GM12878 (cell line): ENCODE results near the gene TNRC6C. TPM values are rescaled to one million over a fixed set of nuclear protein-coding genes. Genes with fewer than 3 reads are reported as not detected.

Experiments used
- ETV6 ChIP-seq, 2 experiments: fragments of 450-650 bp in 1 of 2; IDR thresholded peaks in 1 of 2; conservative IDR thresholded peaks in 1 of 2; 2 replicates each; pipeline ENCODE4 v1.6.1; 2014; ENCODE audit warnings: antibody characterized with exemption in 1 of 2, borderline replicate concordance in 1 of 2, low read depth in 1 of 2, mild to moderate bottlenecking in 1 of 2, moderate library complexity in 1 of 2
- IKZF1 ChIP-seq: fragments of 450-650 bp; conservative IDR thresholded peaks from 2 replicates; pipeline ENCODE4 v1.6.1; 2017; ENCODE audit warnings: antibody characterized with exemption, mild to moderate bottlenecking
- KLF5 ChIP-seq: fragments of 450-650 bp; IDR thresholded peaks from 2 replicates; pipeline ENCODE4 v1.6.1; 2014; ENCODE audit warnings: mild to moderate bottlenecking; ENCODE audit not compliant: partially characterized antibody
- NBN ChIP-seq: fragments of 450-650 bp; IDR thresholded peaks from 2 replicates; pipeline ENCODE4 v1.6.1; 2016
- NFYB ChIP-seq: IDR thresholded peaks from 2 replicates; pipeline ENCODE4 v1.6.1; 2011; ENCODE audit warnings: low read depth, mild to moderate bottlenecking, low read length, improper control_type of control experiment, moderate library complexity; ENCODE audit not compliant: insufficient read depth
- POLR2AphosphoS2 ChIP-seq: IDR thresholded peaks from 2 replicates; pipeline ENCODE4 v1.6.1; 2011; ENCODE audit warnings: low read depth, mild to moderate bottlenecking, low read length, improper control_type of control experiment, moderate library complexity
- RB1 ChIP-seq: fragments of 450-650 bp; formaldehyde crosslinking; IDR thresholded peaks from 2 replicates; pipeline ENCODE4 v1.6.1; 2017; ENCODE audit warnings: mild to moderate bottlenecking, borderline replicate concordance
- RELB ChIP-seq: fragments of 450-650 bp; IDR thresholded peaks from 2 replicates; pipeline ENCODE4 v1.6.1; 2017; ENCODE audit warnings: low read depth, mild to moderate bottlenecking, moderate library complexity
- REST ChIP-seq: IDR thresholded peaks from 2 replicates; pipeline ENCODE4 v1.6.1; 2012; ENCODE audit warnings: mild to moderate bottlenecking, low read depth, low read length
- SMAD5 ChIP-seq: IDR thresholded peaks from 2 replicates; pipeline ENCODE4 v1.6.1; 2016; ENCODE audit warnings: antibody characterized with exemption, low read depth
- SREBF2 ChIP-seq: IDR thresholded peaks from 2 replicates; pipeline ENCODE4 v1.6.1; 2012; ENCODE audit warnings: mild to moderate bottlenecking, low read length
- STAT1 ChIP-seq: fragments of 450-650 bp; conservative IDR thresholded peaks from 2 replicates; pipeline ENCODE4 v1.6.1; 2014; ENCODE audit warnings: antibody characterized with exemption, mild to moderate bottlenecking
- TCF3 ChIP-seq: IDR thresholded peaks from 2 replicates; pipeline ENCODE4 v1.6.1; 2012; ENCODE audit warnings: low read depth, mild to moderate bottlenecking, low read length, borderline replicate concordance; ENCODE audit not compliant: insufficient read depth
- ZBTB40 ChIP-seq: fragments of 450-650 bp; IDR thresholded peaks from 2 replicates; pipeline ENCODE4 v1.6.1; 2016; ENCODE audit warnings: mild to moderate bottlenecking, moderate library complexity, borderline replicate concordance
- polyA plus RNA-seq, 11 experiments: library from polyadenylated mRNA; depleted of rRNA in 4 of 11; unstranded in 6 of 11; stranded (reverse) in 5 of 11; fragments of >200 nt; fragmentation: Nextera tagmentation in 4 of 11; fragmentation: Illumina TruSeq in 1 of 11; extraction: Ambion mirVana in 4 of 11; extraction: Trizol in 1 of 11; gene quantifications; 1 replicate in 1 of 11; 2 replicates in 10 of 11; pipeline versions ENCODE4 v1.2.1 to v1.2.3, GENCODE V29; 2011 to 2016; ENCODE audit warnings: inconsistent platforms in 2 of 11, missing spikeins in 2 of 11, low read depth in 1 of 11
- total RNA-seq, 4 experiments: library from RNA; depleted of rRNA in 3 of 4; stranded (reverse); fragments of >200 nt in 3 of 4; fragmentation: Illumina TruSeq in 1 of 4; extraction: Trizol in 1 of 4; gene quantifications; 2 replicates each; pipeline versions ENCODE4 v1.2.1 to v1.2.3, GENCODE V29; 2013 to 2021

Gene TNRC6C
- total and polyA plus RNA-seq, 10 of the 15 experiments (the other 5 are each of a cell fraction or from before 2014, with no cell fraction given): 0.40 to 6.1 (median 0.96) TPM

GRCh38 chr17:77957857-77958715, at the start of gene TNRC6C (continued):
- TF ChIP-seq RB1: peak; percentile 86; the same call in 1 of the 2 replicates
- no peak for TF ChIP-seq ZBTB40
- TF ChIP-seq NBN: no peak; the same call in 1 of the 2 replicates
- no peak for TF ChIP-seq SREBF2
- no peak for TF ChIP-seq ETV6 (conservative IDR thresholded peaks at IDR 0.05 in 1 of 2, IDR thresholded peaks at IDR 0.05 in 1 of 2; ENCODE audit: borderline replicate concordance in 1 of 2, low read depth in 1 of 2)
- TF ChIP-seq STAT1: 0 out of 2 replicates have a peak, but pooled peaks have one; percentile 38
- peak; percentile 93 for TF ChIP-seq SMAD5
- peak; percentile 95; the same call in 1 of the 2 replicates for TF ChIP-seq POLR2AphosphoS2
- TF ChIP-seq TCF3: peak; percentile 90
- TF ChIP-seq REST: no peak
- TF ChIP-seq RELB: peak; percentile 18; the same call in 1 of the 2 replicates
- TF ChIP-seq KLF5: peak; percentile 79
- TF ChIP-seq IKZF1: peak; percentile 80
- TF ChIP-seq NFYB: peak; percentile 92
